LNCAP (cell line): ENCODE data around the gene KLHDC3.

ENCODE experiments used
- CTCF ChIP-seq: fragments of 450-650 bp; IDR thresholded peaks from 2 replicates; pipeline ENCODE4 v1.5.1; 2017; ENCODE audit warnings: mild to moderate bottlenecking

Gene KLHDC3

GRCh38 chr6:42970871-42971612 lies 43.0 kb upstream of the KLHDC3 start:
- no peak for TF ChIP-seq CTCF

GRCh38 chr6:42971746-42972327 lies 42.2 kb upstream of the KLHDC3 start:
- no peak for TF ChIP-seq CTCF

- TF ChIP-seq CTCF = no peak
These were observed 40.1 kb upstream of the KLHDC3 start for GRCh38 chr6:42973926-42974325.

GRCh38 chr6:42974919-42975505 lies 39.0 kb upstream of the KLHDC3 start:
- TF ChIP-seq CTCF = no peak

DNA sequence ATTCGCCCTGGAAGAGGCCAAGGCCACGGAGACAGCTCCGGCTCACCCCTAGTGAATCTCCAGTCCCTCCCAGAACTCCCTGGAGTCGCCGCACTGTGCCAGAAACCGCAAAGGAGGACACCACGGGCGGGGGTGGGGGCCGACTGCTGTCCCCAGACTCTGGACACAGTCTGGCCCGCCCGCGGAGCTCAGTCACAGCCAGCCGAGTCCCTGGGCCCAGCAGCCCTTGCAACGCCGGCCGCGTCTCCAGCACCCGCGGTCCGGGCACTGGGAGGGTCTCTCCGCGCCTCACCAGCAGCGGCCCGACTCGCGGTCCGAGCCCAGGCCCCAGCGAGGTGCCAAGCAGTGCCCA lies 35.6 kb upstream of the KLHDC3 start:
- TF ChIP-seq CTCF = no peak

- no peak for TF ChIP-seq CTCF
These were observed 35.1 kb upstream of the KLHDC3 start, which contains the start of gene PEX6 for GRCh38 chr6:42978839-42979522. Gene PEX6, minus strand, starts transcription at chr6:42979181. Its CDS starts 31 bp downstream, at chr6:42979150.

DNA sequence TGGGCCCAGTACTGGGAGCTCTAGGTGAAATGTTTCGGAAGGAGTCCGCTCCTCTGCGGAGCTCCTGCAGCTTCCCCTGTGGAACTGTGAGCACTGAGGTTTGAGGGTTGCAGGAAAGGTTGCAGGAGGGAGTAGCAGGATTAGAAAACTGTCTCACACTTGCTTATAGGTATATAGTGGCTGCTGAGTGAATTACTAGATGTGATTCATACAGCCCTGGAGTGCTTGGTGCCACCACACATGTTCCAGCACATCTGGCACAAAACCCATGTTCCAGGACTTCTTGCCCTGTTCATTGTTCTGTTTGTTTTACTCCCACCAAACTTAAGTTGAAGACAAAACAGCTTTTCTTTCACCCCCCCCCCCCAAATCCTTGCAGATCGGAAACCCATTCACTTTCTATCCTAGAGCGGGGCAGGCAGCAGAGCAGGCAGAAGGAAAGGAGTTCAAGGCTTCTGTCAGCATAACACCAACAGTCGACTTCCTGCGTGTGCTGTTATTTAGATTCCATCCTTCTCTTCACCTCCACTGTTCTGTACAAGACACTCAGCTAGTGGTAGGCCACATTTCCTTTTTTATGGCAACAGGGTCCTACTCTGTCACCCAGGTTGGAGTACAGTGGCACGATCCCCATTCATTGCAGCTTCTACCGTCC lies 34.4 kb upstream of the KLHDC3 start:
- TF ChIP-seq CTCF = no peak
